EH (cell line): Measurements from ENCODE around the gene HRG.
"Not testable (repeated sequence)": the region's sequence is repeated elsewhere in the genome, so short reads cannot be mapped to it uniquely, and the experiment has no call there.

Source experiments
- DNase-seq: peaks from one replicate; pipeline ENCODE4 v3.0.0-alpha.2; 2015; ENCODE audit warnings: low read depth

Gene HRG

GRCh38 chr3:186665625-186666188 lies at the start of gene HRG:
TSS of gene HRG (plus strand) at chr3:186666014. CDS start at chr3:186666032, 18 bp downstream.
- DNase-seq = no peak

- DNase-seq = no peak
These were observed 49.6 kb upstream of the HRG start for GRCh38 chr3:186616299-186616617.

GRCh38 chr3:186617036-186617946 lies 48.5 kb upstream of the HRG start:
- peak; percentile 99 for DNase-seq

GRCh38 chr3:186618318-186618938 lies 47.4 kb upstream of the HRG start:
- DNase-seq = no peak

- no peak for DNase-seq
These were observed 46.0 kb upstream of the HRG start for GRCh38 chr3:186619787-186620212.

GRCh38 chr3:186620213-186621092 lies 45.4 kb upstream of the HRG start:
- no peak for DNase-seq

- no peak for DNase-seq
These were observed 43.7 kb upstream of the HRG start for GRCh38 chr3:186621894-186622650.

- no peak for DNase-seq
These were observed 43.0 kb upstream of the HRG start for GRCh38 chr3:186622651-186623310.

- DNase-seq = no peak
These were observed 41.2 kb upstream of the HRG start for GRCh38 chr3:186624598-186624997.

- no peak for DNase-seq
These were observed 40.2 kb upstream of the HRG start for GRCh38 chr3:186625600-186626042.

- DNase-seq = no peak
These were observed 39.5 kb upstream of the HRG start for GRCh38 chr3:186626254-186626847.

GRCh38 chr3:186627852-186628414 lies 37.9 kb upstream of the HRG start:
- DNase-seq = no peak

- no peak for DNase-seq
These were observed 37.1 kb upstream of the HRG start for GRCh38 chr3:186628756-186629155.

GRCh38 chr3:186630950-186631641 lies 34.7 kb upstream of the HRG start:
- DNase-seq = no peak

- DNase-seq = no peak
These were observed 32.3 kb upstream of the HRG start for GRCh38 chr3:186633481-186633880.

- not testable (repeated sequence) for DNase-seq
These were observed 31.6 kb upstream of the HRG start for GRCh38 chr3:186634207-186634606.

- no peak for DNase-seq
These were observed 30.3 kb upstream of the HRG start for GRCh38 chr3:186635532-186635931.

GRCh38 chr3:186636536-186636935 lies 29.3 kb upstream of the HRG start:
- no peak for DNase-seq

GRCh38 chr3:186637686-186638085 lies 28.1 kb upstream of the HRG start:
- DNase-seq = no peak
